ENCODE results near the gene PRKAG2.

- TF ChIP-seq CTCF (IDR thresholded peaks at IDR 0.05) (no peak), POLR2A (IDR thresholded peaks at IDR 0.05) (no peak), EP300 (IDR thresholded peaks at IDR 0.05; ENCODE audit: low read depth) (no peak), POLR2AphosphoS5 (IDR thresholded peaks at IDR 0.05) (no peak)
Measured at GRCh38 chr7:151540146-151540545, 336.8 kb downstream of the PRKAG2 start.

All from transverse colon (tissue), 4 donors.